Iris pigment epithelial cell (primary cell): Measurements from ENCODE around the gene CREG2.
"Not testable (repeated sequence)": the region's sequence is repeated elsewhere in the genome, so short reads cannot be mapped to it uniquely, and the experiment has no call there.

Experiments
- DNase-seq: peaks from one replicate; pipeline ENCODE4 v3.0.0-alpha.2; 2011; ENCODE audit warnings: low read depth

The CREG2 gene

DNA sequence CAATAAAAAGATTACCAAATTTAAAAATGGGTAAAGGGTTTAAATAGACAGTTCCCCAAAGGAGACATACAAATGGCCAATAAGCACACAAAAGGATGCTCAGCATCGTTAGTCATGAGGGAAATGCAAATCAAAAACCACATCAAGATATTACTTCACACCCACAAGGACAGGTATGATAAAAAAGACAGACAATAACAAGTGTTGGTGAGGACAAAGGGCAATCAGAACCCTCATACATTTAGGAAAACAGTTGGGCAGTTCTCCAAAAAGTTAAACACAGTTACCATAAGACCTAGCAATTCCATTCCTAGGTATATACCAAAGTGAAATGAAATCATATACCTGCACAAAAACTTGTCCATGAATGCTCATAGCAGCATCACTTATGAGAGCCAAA, 14.5 kb downstream of the CREG2 start:
- no peak for DNase-seq

DNA sequence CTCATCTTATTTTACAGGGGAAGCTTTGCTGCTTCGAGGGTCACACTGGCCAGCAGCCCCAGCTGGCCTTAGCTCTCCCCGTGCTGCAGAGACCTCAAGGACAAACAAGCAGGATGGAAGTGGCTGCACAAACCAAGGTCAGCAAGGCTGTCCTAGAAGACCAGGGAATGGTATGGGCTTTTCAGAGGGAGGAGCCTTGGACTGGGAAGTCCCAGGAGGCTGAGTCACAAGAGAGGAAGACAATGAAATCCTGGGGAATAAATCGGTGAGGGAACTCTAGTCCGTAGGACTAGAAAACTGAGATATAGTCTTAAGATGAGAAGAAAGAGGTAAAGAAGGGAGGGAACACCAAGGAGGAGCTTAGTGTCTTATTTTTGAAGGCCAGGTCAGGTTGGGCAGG, 15.7 kb downstream of the CREG2 start:
- peak; percentile 17 for DNase-seq

DNA sequence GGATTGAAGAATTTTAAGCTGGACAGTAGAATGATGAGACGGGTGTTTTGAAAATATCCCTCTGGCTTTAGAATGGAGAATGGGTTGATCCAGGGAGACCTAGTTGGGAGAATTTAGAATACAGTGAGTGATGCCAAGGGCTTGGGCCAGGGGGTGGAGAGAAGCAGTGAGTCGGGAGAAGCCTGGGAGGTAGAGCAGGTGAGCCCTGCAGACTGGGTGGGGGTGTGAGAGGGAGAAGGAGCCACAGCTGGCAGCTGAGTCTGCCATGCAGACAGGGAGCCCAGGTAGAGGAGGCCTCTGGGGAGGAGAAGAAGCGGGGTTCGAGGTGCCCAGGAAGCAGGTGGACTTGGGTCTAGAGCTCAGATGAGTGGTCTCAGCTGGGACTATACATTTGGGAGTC, 18.2 kb downstream of the CREG2 start:
- no peak for DNase-seq

DNA sequence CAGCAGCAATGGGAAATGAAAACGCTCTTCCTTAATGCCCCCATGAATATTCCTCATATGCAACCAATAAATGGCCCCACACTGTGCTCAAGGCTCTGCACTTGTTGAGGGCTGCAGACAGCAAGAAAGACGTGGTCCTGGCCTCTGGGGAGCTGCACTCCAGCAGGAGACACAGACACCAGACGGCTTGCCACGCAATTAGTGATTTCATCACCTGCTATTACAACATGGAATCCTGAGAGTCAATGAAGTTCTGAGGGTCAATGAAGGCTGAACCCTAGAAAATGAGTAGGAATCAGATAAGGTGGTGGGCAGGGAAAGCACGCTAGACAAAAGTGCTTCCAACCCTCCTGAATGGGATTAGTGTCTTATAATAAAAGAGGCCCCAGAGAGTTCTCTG, 18.9 kb downstream of the CREG2 start:
- DNase-seq: no peak

DNA sequence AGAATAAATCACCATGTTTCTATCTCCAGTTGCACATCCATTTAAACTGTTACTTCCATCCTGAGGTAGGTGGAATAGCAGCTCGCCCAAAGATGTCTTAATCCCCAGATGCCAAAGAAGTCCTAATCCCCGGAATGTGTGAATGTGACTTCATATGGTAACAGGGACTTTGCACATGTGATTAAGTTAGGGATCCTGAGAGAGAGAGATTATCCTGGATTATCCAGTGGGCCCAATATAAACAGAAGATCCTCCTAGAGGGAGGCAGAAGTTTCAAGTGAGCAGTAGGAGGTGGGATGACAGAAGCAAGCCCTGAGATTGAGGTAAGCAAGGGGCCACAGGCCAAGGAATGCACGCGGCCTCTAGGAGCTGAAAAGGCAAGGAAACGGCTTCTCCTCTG, 19.8 kb downstream of the CREG2 start:
- DNase-seq: no peak

DNA sequence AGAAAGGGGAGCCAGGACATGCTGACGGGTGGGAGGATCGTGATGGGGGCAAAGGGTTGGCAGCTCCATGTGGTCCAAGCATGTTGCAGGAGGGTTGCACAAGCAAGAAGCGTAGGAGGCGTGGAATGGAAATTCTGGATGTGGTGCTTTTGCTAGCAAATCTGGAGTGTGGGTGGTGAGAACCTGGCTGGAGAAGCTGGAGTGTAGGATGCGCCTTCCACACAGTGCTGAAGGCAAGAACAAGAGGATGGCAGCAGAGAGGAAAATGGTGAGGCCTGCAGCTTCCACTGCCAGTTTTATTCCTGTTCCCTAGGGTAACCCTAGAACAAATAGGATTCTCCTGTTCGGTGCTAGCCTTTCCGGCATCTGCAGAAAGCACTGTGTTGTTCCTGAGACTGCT, 22.4 kb downstream of the CREG2 start:
- no peak for DNase-seq

DNA sequence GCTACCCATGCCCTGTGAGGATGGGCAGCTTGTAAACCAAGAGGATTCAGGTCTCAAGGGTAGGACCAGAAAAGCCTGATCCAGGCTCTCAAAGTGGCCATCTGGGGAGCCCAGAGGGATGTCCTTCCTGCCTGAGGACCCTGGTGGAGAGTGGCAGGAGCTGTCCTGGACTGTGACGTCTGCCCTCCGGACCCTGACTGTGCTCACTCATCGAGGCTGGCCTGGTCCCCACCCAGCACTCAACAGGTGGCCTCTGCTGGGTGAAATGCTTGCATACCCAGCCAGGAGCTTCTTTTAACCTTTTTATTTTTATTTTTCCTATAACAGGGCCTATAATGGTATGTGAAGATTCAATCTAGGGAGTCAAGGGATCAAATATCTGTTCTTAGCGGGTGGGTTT, 24.5 kb downstream of the CREG2 start:
- no peak for DNase-seq

DNA sequence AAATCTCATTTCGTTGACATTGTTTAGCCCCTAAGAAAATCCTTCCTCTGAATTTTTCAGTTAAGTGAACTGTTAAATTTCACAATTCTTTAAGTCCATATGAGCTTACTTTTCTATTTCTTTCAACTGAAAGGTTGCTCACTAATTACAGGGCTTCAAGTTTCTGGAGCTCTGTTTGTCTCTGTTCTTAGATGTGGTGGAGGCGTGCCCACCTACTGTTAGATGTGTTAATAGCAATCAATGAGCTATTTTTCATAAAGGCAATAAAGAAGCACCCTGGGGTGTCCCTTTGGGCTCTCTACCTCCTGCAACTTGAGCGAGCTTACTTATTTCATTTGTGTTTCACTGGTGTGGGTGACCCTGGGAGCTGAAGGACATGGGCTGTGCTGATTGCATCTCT, 25.0 kb downstream of the CREG2 start:
- no peak for DNase-seq

DNA sequence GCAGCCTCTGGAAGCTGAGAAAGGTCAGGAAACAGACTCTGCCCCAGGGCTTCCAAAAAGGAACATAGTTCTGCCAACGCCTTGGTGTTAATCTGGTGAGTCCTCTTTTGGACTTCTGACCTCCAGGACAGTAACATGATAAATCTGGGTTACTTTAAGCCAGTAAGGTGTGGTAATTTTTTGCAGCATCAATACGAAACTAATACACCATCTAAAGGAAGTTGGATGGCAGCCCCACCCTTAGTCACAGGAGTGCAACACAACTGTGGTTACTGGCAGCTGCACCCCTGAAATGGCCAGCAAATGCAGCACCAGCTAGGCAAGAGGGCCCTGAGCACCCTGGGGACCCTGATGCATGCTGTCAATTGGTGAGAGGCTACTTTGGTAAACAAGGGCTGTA, 25.8 kb downstream of the CREG2 start:
- DNase-seq: no peak

DNA sequence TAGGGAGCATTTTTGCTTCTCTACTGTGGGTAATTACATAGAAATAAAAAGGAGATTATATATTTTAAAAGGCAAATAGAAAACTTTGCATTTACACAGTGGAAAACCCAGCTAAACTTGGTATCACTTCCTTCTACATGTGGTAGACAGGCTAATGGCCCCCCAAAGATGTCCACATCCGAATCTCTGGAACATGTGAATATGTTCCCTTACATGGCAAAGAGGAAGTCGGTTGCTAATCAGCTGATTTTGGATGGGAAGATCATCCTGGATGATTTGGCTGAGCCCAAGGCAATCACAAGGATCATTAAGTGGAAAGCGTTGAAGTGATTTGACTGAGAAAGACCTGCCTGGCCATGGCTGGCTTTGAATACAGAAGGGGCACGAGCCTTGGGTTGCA, 26.2 kb downstream of the CREG2 start:
- DNase-seq: no peak

DNA sequence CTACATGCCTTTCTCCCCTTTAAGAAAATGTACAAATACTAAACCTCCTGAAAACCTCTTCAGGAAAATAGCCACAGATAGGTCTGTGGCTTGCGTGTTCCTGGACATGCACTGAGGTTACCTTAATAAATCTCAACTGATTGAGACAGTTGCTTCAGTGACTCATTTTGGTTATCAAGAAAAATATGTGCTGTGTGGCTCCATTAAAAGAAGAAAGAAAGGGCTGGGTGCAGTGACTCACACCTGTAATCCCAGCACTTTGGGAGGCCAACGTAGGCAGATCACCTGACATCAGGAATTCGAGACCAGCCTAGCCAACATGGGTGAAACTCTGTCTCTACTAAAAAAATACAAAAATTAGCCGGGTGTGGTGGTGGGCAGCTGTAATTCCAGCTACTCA, 27.1 kb downstream of the CREG2 start:
- DNase-seq: peak; percentile 46

DNA sequence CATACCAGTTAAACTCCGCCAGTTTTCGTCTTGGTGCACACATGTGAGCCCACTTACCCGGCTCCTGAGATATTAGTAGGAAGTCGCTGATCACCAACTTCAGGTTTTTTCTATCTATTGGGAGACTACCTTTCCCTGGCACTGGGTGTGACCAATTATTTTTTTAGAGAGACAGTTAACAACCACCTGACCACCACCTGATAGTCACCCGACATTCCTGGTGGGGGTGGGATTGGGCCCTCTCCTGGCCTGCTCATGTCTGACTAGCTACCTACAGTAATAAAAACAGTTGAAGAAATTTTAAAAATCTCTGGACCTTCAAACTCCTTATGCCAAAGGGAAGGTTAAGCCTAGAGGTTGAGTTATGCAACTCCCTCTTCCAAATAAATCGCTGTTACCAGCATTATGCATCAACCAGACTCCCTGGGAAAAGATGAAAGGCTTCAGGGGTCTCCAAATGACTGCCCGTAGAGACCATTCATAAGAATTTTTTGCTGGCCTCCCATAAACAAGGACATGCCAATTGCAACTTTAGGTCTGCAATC, 27.8 kb downstream of the CREG2 start:
- DNase-seq: no peak

DNA sequence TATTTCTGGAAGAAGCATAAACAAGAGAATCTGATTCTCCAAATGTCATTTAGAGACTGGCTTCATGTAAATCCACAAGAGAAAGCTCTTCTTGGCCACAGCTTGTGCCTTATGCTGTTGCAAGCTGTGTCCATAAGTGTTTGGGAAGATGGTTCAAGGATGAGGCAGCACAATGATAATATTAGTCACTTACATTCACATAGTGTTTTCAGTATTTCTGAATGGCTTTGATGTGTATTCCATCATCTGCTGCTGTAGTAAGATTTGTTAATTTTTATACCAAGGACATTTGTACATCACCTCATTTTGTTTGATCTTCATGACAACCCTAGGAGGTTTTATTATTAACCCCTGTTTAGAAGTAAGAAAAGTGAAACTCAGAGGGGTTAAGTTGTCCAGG, 29.9 kb downstream of the CREG2 start:
- peak; percentile 14 for DNase-seq

DNA sequence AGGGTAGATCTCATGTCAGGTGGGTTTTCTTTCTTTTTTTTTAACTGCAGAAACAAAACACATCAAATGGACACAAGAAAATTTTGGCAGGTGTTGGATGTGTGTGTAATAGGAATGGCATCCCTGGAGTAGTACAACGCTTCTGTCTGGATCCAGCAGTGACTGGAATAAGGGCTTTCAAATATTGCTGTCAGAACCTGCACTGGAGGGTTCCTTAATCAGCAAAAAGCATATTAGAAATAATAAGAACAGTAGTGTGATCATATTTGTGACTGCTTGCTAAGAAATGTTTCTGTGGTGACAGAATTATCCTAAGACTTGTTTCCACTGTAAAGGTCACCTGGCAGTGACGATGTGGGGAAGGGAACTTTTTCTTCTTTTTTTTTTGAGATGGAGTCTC, 30.8 kb downstream of the CREG2 start:
- peak; percentile 33 for DNase-seq

DNA sequence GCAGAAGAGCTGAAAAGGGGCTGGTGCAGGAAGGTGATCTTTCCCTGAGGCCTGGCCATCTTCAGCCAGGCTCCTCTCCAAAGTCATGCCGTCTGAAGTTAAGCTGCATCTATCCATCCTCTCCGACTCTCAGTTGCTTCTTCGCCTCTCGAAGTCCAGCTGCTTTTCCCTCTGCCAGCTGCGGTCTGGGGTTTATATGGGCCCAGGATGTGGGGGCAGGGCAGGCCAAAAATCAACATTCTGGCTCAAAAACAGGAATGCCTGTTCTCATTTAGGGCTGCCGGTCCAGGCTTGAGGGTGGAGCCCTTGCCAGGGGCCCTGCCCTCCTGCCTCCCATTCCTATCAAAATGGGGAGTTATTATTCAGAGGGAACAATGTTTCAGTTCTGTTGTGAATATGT, 31.2 kb downstream of the CREG2 start:
- DNase-seq: no peak

DNA sequence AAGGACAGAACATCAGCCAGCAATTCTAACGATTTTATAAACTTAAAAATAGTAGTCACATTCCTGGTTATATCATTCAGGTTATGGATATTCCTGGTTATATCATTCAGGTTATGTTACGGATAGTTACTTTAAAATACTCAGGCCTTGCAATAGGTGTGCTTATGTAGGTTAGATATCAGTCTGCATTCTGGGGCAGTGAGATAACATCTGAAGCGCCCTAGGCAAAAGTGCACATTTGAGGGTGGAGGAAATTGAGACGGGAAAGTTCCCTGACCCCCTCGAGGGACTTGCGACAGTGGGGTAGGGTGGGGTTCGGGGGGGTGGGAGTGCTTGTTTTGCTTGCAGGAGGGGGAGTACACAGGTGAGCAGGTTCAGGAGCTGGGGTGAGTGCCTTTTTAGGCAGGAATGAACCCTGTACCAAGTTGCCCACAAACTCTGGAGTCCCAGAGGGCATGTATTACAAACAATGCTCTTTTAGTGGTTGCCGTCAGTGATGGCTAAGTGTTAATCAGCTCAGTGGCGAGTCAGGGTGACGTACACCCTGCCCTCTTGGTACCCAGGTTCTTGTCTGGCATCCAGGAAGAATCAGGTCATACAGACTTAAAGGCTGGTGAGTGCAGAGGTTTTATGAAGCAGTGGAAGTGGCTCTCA, 31.8 kb downstream of the CREG2 start:
- no peak for DNase-seq

DNA sequence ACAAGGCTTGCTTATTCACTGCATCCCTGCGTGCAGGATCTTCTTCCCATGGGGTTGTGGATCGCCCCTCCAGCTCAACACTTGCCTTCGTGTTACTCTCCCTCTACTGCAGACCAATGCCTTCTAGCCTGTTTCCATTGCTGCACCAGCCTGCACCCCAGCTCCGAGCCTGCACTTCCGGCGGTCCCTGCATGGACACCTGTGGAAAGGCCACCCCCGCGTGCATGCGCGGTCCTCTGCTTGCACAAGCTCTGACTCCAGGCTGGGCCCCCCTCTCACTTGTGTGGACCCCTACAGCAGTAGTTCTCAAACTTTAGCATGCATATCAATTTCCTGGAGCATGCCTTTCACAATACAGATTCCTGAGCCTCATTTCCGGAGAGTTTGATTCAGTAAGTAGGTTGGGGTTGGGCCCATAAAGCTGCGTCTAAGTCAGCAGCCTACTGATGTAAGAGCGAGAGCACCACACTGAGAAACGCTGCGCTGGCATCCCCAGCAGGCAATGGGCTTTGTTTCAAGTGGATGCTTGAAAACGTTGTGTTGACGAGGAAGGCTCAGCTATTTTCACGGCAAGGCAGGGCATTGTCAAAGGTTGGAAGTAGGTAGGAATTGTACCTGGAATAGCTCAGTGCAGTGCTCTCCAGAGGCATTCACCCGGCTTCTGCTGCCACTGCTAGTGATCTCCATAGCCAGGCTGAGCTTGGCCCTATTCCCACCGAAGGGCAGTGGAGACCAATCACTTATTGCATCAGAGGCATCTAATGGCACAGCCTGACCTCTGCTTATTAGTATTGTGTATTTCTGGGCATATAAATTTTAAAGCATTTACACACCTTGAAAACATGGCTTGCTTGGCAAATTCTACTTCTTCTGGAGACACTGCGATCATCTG, 32.6 kb downstream of the CREG2 start:
- DNase-seq: no peak

DNA sequence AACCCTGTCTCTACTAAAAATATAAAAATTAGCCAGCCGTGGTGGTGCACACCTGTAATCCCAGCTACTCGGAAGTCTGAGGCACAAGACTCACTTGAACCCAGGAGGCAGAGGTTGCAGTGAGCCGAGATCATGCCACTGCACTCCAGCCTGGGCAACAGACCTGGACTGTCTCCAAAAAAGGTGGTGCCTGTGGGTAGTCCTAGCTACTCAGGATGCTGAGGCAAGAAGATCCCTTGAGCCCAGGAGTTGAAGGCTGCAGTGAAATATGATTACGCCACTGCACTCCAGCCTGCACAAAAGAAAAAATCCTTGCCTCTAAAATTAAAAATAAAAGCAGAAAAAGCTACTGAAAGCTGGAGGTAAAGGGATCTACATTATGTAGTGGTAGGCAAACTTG, 34.7 kb downstream of the CREG2 start:
- DNase-seq: not testable (repeated sequence)

DNA sequence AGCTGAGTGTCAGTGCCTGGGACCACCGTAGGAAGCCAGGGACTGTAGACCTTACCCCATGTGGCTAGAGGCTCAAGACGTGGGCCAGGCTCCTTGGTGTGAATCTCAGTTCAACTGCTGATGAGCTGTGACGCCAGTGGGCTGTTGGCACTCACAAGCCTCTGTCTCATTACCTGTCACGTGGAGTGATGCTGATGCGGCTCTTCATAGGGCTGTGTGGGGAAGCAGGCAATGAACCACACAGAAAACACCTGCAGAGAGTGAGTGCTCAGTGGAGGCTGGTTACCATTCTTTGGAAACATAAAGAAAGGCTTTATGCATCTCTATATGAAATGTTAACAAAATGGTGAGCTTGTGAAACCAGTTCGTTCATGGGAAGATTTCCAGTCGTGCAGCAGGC, 36.1 kb downstream of the CREG2 start:
- no peak for DNase-seq

DNA sequence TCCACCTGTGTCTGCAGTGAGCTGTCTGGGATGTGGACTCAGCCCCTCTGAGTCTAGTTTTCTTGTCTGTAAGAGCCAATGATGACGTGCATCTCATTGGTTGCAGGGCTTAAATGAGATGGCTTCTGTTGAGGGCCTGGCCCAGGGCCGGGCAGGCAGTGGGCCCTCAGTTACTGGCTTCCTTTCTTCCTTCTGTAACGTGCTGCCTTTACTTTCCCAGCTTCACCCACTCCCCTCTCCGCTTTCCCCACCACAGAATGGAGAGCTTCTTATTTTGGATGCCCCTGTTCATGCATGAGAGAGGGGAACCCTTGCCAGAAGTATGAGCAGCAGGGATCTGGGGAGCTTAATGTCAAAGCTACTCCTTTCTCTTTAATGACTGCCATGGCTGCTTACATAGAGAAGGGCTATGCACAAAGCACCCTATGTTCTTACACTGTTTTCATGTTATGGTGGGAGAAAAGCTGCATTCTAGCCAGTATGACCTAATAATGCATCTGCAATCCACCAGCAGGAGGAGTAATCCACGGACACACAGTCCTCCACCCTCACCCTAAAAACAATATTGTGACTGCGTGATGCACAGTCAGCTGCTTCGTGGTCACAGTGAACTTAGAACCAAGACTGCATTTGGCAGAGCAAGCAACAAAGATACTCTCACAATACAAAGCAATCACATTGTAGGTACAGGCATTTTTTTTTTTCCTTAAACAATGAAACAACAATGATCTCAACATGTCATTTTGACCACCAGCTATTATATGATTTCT, 37.2 kb downstream of the CREG2 start:
- DNase-seq: peak; percentile 67

DNA sequence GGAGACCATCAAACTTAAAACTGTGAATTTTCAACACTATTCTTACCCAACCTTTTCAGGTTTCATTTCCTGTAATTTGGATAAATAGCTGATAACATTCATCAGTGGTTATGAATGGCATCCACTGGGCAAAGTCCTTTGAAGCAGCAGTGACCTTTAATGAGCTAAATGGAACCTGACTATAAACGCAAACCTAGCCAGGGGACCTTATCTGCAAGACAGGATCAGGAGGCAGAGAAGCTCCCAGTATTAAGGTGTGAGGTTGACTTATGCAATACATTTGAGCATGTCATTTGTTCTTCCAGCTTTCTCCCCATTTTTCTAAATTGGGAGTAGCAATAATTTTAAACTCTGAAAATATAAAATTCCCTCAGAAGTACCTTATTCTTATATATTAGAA, 38.4 kb downstream of the CREG2 start:
- no peak for DNase-seq

DNA sequence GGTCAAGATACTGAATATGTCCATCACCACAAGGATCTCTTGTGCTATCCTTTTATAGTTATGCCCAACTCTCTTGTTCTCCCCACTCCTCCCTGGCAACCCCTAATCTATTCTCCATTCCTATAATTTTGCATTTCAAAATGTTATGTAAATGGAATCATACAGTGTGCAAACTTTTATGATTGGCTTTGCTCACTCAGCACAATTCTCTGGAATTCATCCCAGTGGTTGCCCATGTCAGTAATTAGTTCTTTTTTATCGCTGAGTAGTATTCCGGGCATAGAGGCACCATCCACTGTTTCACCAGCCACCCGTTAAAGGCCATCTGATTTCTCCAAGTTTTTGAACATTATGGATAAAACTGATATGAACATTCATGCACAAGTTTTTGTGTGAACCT, 40.4 kb downstream of the CREG2 start:
- DNase-seq: no peak

DNA sequence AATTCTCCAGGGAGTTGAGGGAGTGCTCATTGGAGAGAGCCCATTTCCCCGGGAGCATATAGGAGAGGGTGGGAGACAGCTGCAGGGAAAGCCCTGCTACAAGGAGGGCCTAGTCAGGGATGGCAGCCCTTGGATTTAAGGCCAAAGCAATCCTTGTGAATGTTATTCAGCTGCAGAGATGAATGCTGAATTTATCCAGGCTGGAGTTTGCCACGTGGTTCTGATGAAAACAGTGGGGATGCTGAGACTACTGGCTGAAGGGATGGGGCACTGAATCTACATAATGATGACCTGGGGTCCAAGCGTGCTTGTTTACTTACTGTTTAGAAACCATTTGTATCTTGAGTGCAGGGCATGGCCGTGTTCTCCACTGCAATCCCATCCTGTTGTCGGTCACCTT, 43.2 kb downstream of the CREG2 start:
- no peak for DNase-seq
